HG03159 (cell line): ENCODE data around the gene GRID1.

Source experiments
- ATAC-seq: cut with Tn5 transposase; IDR thresholded peaks from one replicate; pipeline ENCODE4 v1.9.1; 2021; ENCODE audit warnings: mild to moderate bottlenecking, moderate library complexity; ENCODE audit not compliant: unreplicated experiment

Gene GRID1

DNA sequence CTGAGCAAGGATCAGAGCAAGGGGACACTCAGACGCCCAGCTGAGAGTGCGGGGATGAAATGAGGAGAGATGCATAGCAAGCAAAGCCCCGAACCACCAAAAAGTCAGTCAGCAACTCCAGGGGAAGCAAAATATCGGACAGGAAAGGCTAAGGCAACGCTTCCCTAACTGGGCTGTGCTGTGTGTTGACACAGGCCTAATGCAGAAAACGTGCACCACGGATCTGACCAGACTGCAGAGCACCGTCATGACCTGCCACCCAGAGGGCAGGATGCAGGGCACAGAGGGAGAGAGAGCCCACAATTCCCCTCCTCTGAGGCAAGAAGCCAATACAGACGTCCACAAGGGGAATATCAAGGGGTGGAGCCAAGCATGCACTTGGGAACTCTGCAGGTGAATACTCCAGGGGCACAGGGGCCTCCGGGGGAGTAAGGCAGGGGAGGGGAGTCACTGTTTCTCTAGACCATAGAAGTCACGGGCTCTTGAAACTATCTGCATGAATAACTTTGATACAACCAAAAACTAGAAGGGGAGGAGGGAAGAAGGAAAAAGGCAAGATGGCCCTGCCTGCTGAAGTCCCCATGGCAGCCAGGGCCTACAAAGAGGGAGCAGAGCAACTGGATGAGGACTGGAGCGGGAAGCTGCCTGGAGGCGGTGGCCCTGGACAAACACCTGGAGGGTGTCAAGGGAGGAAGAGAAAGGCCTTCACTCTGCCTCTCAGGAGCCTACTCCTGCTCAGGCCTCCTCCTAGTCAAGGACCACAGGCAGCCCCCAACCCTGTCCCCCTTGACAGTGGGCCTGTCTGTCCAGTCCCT is 26.2 kb downstream of the GRID1 start:
- ATAC-seq = no peak

DNA sequence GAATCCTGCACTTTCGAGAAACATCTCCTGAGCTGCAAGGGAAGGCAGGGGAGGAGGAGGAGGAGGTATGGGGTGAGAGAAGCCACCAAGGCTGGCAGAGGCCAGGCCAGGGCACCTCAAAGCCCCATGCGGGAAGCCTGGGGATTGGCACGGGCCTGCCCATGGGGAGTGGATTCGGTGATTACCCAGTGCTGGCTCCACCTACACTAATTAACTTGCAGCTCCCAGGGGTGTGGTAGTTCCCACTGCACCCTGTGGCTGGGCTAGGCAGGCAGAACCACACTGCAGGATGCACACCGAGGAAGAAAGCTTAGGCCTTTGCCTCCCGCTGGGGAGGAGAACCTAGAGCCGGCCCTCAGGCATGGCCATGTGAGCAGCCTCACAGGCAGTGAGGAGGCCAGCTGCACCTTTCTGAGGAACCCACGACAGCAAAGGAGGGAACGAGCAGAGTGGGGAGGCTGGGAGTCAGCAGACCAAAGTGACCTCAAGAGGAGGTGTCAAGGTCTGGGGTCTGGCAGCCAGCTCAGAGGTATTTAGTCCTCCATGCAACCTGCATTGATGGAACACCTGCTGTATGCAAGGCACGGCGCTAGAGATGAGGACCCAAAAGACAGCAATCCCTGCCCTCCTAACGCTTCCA is 27.2 kb downstream of the GRID1 start:
- no peak for ATAC-seq

DNA sequence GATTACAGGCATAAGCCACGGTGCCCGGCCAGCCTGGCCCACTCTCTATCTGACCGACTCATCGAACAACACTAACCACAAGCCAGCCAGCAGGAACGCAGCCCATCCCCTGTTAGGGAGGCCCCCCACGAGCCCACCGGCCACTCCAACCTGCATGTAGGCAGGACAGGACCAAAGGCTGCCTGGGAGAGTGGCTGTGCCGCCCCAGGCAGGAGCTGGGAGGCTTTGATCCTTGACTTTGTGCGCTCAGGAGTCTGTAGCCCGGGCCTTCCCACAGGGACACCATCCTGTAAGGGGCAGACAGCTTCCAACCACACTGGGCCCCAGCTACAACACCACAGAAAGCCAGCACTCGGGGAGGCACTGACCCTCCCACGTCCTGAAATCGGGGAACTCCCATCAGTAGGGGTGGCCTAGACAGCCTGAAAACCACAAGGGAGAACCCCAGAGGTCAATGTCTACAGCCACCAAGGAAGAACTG is 29.4 kb downstream of the GRID1 start:
- ATAC-seq = peak; percentile 56

DNA sequence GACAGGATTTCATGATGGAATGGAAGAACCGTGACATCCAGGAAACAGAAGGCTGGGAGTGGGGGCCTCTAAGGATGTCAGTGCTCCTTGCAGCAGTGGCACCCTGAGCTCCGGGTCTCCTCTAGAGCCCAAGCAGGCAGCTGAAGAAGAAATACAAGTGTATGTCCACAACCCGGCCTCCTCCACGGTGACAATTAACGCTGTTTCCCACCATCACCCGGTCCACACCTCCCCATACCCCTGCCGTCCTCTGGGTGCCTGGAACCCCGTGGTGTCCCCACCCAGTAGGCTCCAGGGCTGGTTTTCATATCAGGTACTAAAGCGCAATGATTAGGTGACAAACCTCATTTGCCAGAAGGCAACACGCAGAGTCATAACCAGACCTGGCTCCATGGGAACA is 30.3 kb downstream of the GRID1 start:
- no peak for ATAC-seq

- no peak for ATAC-seq
Measured at GRCh38 chr10:86335831-86336230, 30.8 kb downstream of the GRID1 start.

GRCh38 chr10:86335257-86335656 is 31.3 kb downstream of the GRID1 start:
- no peak for ATAC-seq

DNA sequence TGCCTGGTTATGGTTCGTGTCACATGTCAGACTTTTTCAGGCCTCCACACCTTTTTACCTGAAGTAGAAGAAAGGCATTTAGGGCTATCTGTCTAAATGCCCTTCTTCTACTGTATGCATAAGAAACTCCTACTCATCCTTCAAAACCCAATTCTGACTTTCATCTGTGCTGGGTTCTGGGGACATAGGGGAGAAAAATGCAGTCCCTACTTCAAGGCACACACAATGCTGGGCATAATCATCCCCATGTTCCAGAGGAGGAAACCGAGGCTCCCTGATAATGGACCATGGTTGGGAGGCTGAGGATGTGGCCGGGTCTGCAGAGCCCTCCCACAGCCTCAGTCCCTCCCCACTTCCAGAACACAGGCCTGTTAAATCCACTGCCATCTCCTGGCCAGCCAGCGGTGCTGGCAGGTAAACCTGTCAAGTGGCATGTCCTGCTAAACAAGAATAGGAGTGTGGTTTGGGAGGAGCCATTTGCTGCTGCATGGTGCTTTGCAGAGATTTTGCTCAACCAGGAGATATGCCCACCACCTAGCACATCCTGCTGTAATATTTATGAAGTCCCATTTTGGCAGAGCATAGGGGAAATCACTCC is 32.0 kb downstream of the GRID1 start:
- ATAC-seq = no peak

GRCh38 chr10:86333826-86334487 is 32.6 kb downstream of the GRID1 start:
- ATAC-seq = no peak

DNA sequence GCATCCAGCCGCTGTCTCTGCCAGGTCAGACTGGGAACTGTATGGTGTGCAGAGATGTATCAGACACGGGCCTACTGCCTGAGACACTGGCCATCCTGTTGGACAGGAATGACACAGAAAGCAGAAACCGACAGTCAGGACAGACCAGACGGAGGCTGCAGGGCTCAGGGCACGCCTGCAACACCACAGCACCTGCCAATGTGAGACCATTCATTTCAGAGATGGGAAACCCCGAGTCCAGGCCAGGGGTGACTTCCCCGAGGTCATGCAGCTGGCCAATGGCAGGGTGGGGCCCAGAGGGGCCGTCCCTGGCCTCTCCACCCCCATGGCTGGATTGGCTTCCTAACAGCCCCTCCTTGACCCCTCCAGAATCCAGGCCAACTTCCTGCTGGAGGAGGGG is 34.7 kb downstream of the GRID1 start:
- ATAC-seq = no peak

DNA sequence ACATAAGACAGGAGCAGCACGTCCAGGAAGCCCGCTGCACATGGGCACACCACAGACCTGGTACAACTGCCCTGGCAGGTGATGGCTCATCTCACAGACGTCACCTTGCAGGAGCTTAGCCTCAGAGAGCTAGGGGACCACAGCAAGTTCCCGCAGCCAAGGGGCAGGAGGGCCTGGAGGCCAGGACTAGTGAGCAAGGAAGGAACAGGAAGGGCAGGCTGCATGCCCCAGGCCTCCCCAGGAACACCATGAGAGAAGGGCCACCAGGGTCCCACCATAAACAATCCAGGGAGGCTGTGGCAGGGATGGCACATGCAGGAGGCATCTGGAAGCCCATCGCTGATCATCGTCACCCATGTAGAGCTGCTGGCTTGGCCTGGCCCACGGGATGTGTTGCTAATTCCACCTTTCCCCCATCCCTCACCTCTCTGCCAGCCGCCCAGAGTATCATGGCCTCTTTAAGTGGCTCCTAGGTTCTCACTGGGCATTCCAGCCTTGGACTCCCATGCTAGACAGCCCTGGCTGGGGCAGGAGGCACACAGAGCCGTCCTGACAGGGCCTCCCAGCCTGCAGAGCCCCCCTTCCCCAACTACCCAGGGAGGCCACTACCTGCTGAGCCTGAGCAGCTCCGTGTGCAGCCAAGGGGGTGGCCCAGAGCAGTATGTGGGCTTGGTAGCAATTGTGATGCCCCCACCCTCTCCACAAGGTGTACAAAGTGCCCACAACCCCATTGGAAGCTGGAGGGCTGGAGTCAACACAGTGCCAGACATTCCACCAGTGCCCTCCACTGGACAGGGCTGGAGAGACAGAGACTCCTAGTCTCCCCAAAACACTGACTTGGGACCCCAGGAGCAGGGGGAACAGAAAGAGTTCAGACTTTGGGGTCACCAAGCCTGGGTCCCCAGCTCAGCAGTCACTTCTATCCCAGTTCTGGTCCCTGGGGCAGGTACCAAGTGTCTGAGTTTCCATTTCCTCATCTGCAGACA is 35.5 kb downstream of the GRID1 start:
- no peak for ATAC-seq

- no peak for ATAC-seq
Measured at GRCh38 chr10:86329896-86330680, 36.5 kb downstream of the GRID1 start.

- no peak for ATAC-seq
Measured at GRCh38 chr10:86329093-86329710, 37.4 kb downstream of the GRID1 start.

DNA sequence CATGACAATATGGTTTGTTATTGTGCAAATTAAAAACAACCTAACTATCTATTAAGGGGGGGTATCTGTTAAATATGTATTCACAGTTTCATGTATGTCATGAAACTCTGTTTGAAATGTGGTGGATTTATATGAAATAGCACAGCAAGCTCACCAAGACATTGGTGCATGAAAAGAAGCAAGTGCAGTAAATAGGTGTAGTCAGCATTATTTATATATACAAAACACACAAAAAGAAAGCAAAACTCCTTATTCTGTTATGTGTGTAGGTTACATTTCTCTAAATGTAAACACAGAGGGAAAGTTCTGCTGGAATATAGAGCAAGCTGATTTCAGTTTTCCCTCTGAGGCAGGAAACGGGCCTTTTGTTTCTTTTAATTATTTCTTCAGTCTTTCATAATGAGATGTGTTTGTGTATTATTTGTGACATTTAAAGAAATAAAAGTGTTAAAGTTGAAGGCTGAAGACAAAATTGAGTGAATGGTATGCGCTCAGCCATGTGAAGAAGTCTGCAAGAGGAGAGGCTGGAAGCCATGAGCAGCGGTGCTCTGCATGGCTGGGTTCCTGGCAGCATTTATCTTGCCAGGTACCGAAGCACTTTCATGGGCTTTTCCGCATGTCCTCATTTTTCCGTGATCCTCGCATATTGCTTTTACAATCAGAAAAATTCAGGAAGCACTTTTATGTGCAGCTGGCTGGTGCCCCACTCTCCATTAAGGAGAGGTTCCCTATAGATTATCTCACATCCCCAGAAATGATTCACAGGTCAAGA is 38.5 kb downstream of the GRID1 start:
- no peak for ATAC-seq

DNA sequence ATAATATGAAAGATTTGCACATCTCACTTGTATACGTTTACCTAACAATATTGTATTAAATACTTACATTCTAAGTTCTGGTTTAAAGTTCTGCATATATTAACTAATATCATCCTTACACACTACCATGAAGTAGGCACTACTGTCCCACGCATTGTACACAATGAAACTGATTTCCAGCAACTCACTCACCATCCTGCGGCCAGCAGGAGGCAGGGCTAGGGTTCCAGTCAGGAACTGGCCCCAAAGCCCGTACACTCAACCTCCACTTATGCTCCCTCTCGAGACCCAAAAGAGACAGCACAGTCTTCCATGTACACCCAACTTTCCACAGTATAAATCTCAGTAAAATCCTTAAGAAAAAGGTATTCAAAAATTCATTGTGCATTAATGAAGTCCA is 41.4 kb downstream of the GRID1 start:
- no peak for ATAC-seq

DNA sequence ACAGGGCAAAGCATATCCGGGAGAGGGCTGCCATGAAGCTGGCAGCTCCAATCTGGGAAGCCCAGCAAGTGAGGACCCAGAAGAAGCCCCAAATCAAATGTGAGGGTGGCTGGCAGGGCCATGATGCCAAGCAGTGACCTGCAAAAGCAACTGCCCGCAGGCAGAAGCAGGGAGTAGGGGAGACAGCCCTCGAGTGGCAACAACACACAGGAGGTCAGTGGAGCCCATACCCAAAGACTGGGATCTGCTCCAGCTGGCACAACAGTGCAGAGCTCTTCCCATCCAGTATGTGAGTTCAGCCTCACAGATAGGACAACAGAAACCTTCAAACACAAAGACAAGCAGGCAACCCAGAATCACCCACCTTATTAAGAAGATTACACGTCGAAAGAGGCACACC is 45.0 kb downstream of the GRID1 start:
- no peak for ATAC-seq

DNA sequence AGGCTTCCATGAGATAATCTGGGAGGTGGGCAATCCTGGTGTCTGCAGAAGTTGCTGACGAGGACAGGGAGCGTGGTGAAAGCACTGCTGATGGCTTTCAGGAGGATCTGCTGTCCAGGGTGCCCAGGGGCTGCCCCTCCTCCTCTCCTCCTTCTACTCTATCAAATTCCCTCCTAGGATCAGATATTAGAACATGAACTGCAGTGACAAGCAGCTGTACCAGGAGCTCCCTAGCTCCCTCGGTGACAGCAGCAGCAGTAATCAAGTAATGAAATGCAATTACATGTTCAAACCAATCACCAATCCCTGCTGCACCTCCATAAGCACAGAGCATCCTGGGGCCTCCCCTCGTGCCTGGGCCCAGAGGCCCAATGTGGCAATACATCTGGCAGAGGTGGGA is 46.9 kb downstream of the GRID1 start:
- no peak for ATAC-seq

GRCh38 chr10:86317949-86318725 is 48.5 kb downstream of the GRID1 start:
- no peak for ATAC-seq

GRCh38 chr10:86316990-86317389 is 49.6 kb downstream of the GRID1 start:
- no peak for ATAC-seq
